Smooth muscle cell (in vitro differentiated cells): ENCODE results near the gene RNASEL. TPM values are rescaled to one million over a fixed set of nuclear protein-coding genes. Genes with fewer than 3 reads are reported as not detected.

Source experiments
- DNase-seq: peaks from one replicate; lab custom pipeline; 2025; ENCODE audit not compliant: unreplicated experiment; lab: John Stamatoyannopoulos, UW
- H2AFZ ChIP-seq: fragments of 200-600 bp; sonication (generic); 2 replicates; pipeline ENCODE4 v1.6.0; 2016; ENCODE audit warnings: antibody characterized with exemption, low read depth, mild to moderate bottlenecking
- H3F3A ChIP-seq: fragments of 200-600 bp; sonication (generic); 2 replicates; pipeline ENCODE4 v1.6.0; 2017; ENCODE audit warnings: antibody characterized with exemption, low read depth
- H3K27ac ChIP-seq: fragments of 200-600 bp; sonication (generic); 2 replicates; pipeline ENCODE4 v1.5.1; 2016; ENCODE audit warnings: low read depth, mild to moderate bottlenecking
- H3K27me3 ChIP-seq: fragments of 200-600 bp; sonication (generic); 2 replicates; pipeline ENCODE4 v1.6.1; 2016; ENCODE audit warnings: low read depth, mild to moderate bottlenecking
- H3K36me3 ChIP-seq: fragments of 200-600 bp; sonication (generic); 2 replicates; pipeline ENCODE4 v1.5.1; 2016; ENCODE audit warnings: low read depth
- H3K4me1 ChIP-seq: fragments of 200-600 bp; sonication (generic); 2 replicates; pipeline ENCODE4 v1.5.1; 2016; ENCODE audit warnings: low read depth
- H3K4me2 ChIP-seq: fragments of 200-600 bp; sonication (generic); 2 replicates; pipeline ENCODE4 v1.6.0; 2016; ENCODE audit warnings: mild to moderate bottlenecking
- H3K4me3 ChIP-seq: fragments of 200-600 bp; sonication (generic); 2 replicates; pipeline ENCODE4 v1.5.1; 2016; ENCODE audit warnings: mild to moderate bottlenecking
- H3K79me2 ChIP-seq: fragments of 200-600 bp; sonication (generic); 2 replicates; pipeline ENCODE4 v1.6.0; 2016; ENCODE audit warnings: low read depth, mild to moderate bottlenecking
- H3K9ac ChIP-seq: fragments of 200-600 bp; sonication (generic); 2 replicates; pipeline ENCODE4 v1.6.0; 2016; ENCODE audit warnings: low read depth
- H3K9me3 ChIP-seq: fragments of 200-600 bp; sonication (generic); replicated peaks from 2 replicates; pipeline ENCODE4 v1.5.1; 2016; ENCODE audit warnings: low read depth
- H4K20me1 ChIP-seq: fragments of 200-600 bp; sonication (generic); 2 replicates; pipeline ENCODE4 v1.6.0; 2016; ENCODE audit warnings: low read depth
- CTCF ChIP-seq: fragments of 200-600 bp; sonication (generic); IDR thresholded peaks from 2 replicates; pipeline ENCODE4 v1.5.1; 2017; ENCODE audit warnings: borderline replicate concordance, mild to moderate bottlenecking, antibody characterized with exemption; ENCODE audit not compliant: insufficient read depth, poor library complexity, severe bottlenecking
- WGBS: methylation state at CpG from one replicate; pipeline ENCODE4 v1.1.7; 2016; ENCODE audit warnings: low lambda C conversion rate; 5-methylcytosine and 5-hydroxymethylcytosine counted together
- polyA plus RNA-seq: library from polyadenylated mRNA; unstranded; fragments of >200 nt; fragmentation: Nextera tagmentation; extraction: Ambion mirVana; gene quantifications from 2 replicates; pipeline ENCODE4 v1.2.1, GENCODE V29; 2016
- total RNA-seq: library from RNA; depleted of rRNA; stranded (reverse); fragments of >200 nt; gene quantifications from 2 replicates; pipeline ENCODE4 v1.2.3, GENCODE V29; 2014

The RNASEL gene
- total and polyA plus RNA-seq, 2 experiments from 2014 or later, result 4.5 to 4.7 TPM

DNA sequence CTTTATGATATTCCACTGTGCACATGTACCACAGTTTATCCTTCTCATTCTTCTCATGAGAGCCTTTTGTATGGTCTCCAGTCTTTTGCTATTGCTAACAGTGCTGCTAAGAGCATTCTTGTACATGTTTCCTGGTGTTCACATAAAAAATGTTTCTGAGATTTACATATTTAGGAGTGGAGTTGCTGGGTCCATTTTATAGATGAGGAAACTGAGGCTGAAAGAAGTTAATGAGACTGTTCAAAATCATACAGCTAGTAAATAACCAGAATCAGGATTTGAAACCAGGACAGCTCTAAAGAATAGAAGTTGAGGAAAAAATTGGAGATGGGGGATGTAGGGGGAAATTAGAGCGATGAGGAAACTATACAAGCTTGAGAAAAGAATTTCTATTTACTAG lies 42.9 kb upstream of the RNASEL start:
- Histone ChIP-seq H3K27ac (no peak overlapping the region), H3K9ac (no peak overlapping the region), H3K27me3 (no peaks in the 10 kb centered on the region), H3K4me3 (no peak overlapping the region), H3K4me1 (peaks cover 35% of the 10 kb centered on the region), H2AFZ (no peak overlapping the region), H3F3A (peaks cover 4% of the 10 kb centered on the region), H3K79me2 (no peaks in the 10 kb centered on the region), H3K4me2 (no peak overlapping the region), H3K36me3 (no peaks in the 10 kb centered on the region), H4K20me1 (no peaks in the 10 kb centered on the region), H3K9me3 (no peaks in the 10 kb centered on the region)
- no peak for DNase-seq
- 97% methylated on average over 1 of the region's 1 CpG for WGBS
- TF ChIP-seq CTCF, result no peak

- Histone ChIP-seq H3K9me3 (no peaks in the 10 kb centered on the region), H3K4me3 (no peak overlapping the region), H3K4me1 (peaks cover 35% of the 10 kb centered on the region), H3K79me2 (no peaks in the 10 kb centered on the region), H2AFZ (no peak overlapping the region), H3F3A (peaks cover 4% of the 10 kb centered on the region), H3K27ac (no peak overlapping the region), H3K9ac (no peak overlapping the region), H3K36me3 (no peaks in the 10 kb centered on the region), H3K4me2 (no peak overlapping the region), H3K27me3 (no peaks in the 10 kb centered on the region), H4K20me1 (no peaks in the 10 kb centered on the region)
- DNase-seq, result no peak
- TF ChIP-seq CTCF, result no peak
These were observed 42.1 kb upstream of the RNASEL start for GRCh38 chr1:182631053-182631677.

DNA sequence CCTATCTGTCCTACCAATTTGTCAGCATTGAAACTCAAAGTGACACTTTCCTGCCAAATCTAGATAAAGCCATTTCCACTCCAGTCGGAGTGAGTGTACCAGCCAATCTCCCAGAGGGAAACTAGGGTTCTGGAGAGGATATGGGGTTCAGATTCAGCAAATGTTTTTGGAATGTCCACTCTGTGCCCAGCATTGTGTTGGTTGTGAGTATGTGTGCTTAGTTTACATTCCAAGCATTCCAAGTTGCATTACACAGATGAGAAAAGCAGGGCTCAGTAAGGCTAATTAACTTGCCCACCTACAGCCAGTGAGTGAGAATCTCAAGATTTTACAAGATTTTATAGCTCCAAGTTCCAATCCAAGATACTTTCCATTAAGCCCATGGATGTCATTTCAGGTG lies 41.5 kb upstream of the RNASEL start:
- 69% methylated on average over 1 of the region's 1 CpG for WGBS
- H4K20me1 ChIP-seq, result no peaks in the 10 kb centered on the region

More for the DNA sequence above, 41.5 kb upstream of the RNASEL start:
- TF ChIP-seq CTCF, result no peak
- Histone ChIP-seq H2AFZ (no peak overlapping the region), H3K9me3 (no peaks in the 10 kb centered on the region), H3K9ac (no peak overlapping the region), H3K27me3 (no peaks in the 10 kb centered on the region), H3K4me2 (no peak overlapping the region), H3K79me2 (no peaks in the 10 kb centered on the region), H3K4me3 (no peak overlapping the region), H3K27ac (no peak overlapping the region), H3K4me1 (peaks cover 35% of the 10 kb centered on the region), H3K36me3 (no peaks in the 10 kb centered on the region), H3F3A (peaks cover 4% of the 10 kb centered on the region)
- no peak for DNase-seq
